SK-N-SH (cell line): Measurements from ENCODE around the gene BCAS3. TPM values are rescaled to one million over a fixed set of nuclear protein-coding genes. Genes with fewer than 3 reads are reported as not detected.

Experiments
- CHD2 ChIP-seq: fragments of 150-350 bp; IDR thresholded peaks from 2 replicates; pipeline ENCODE4 v1.6.1; 2018; ENCODE audit warnings: low read length; ENCODE audit not compliant: partially characterized antibody
- EP300 ChIP-seq, 2 experiments: IDR thresholded peaks; 2 replicates each; pipeline versions ENCODE4 v1.4.0 to v1.6.1; 2012; ENCODE audit warnings: borderline replicate concordance in 1 of 2, low read depth in 1 of 2, low read length in 1 of 2
- EZH2phosphoT487 ChIP-seq: fragments of 200-600 bp; sonication (generic); IDR thresholded peaks from 2 replicates; pipeline ENCODE4 v1.6.1; 2017; ENCODE audit warnings: low read depth, mixed run types, mild to moderate bottlenecking, antibody characterized with exemption, moderate library complexity, borderline replicate concordance
- FOXJ3 ChIP-seq: sonication (generic); formaldehyde crosslinking; IDR thresholded peaks from 2 replicates; pipeline ENCODE4 v1.5.1; 2020; ENCODE audit warnings: mild to moderate bottlenecking, missing genetic modification reagents
- NFIC ChIP-seq: IDR thresholded peaks from 2 replicates; pipeline ENCODE4 v1.4.0; 2012; ENCODE audit warnings: borderline replicate concordance
- NRF1 ChIP-seq: IDR thresholded peaks from 2 replicates; pipeline ENCODE4 v1.6.1; 2012; ENCODE audit warnings: low read depth, mild to moderate bottlenecking, low read length
- SIN3A ChIP-seq: IDR thresholded peaks from 2 replicates; pipeline ENCODE4 v1.6.1; 2012; ENCODE audit warnings: low read depth, mild to moderate bottlenecking, low read length, moderate library complexity, borderline replicate concordance
- TCF12 ChIP-seq: IDR thresholded peaks from 2 replicates; pipeline ENCODE4 v1.4.0; 2012
- polyA plus RNA-seq, 3 experiments: library from polyadenylated mRNA; depleted of rRNA; stranded (reverse); fragments of >200 nt; gene quantifications; 2 replicates each; pipeline ENCODE4 v1.2.3, GENCODE V29; 2012
- TF ChIP-seq, protein P1 (sequence below): fragments of 150-350 bp; IDR thresholded peaks from 2 replicates; pipeline ENCODE4 v1.6.1; 2016; ENCODE audit warnings: mild to moderate bottlenecking, low read depth, low read length
- TF ChIP-seq, protein P2 (sequence below): IDR thresholded peaks from 2 replicates; pipeline ENCODE4 v1.4.0; 2012; ENCODE audit warnings: low read depth, borderline replicate concordance
- TF ChIP-seq, protein P3 (sequence below): IDR thresholded peaks from 2 replicates; pipeline ENCODE4 v1.6.1; 2012; ENCODE audit warnings: mild to moderate bottlenecking, low read depth, low read length, moderate library complexity
- TF ChIP-seq, protein P4 (sequence below): IDR thresholded peaks from 2 replicates; pipeline ENCODE4; 2012
- TF ChIP-seq, protein P5 (sequence below): IDR thresholded peaks from 2 replicates; pipeline ENCODE4 v1.4.0; 2012; ENCODE audit warnings: low read depth

BCAS3 gene
- polyA plus RNA-seq, 1 of the 3 experiments (the other 2 are of a cell fraction): 5.9 TPM

DNA sequence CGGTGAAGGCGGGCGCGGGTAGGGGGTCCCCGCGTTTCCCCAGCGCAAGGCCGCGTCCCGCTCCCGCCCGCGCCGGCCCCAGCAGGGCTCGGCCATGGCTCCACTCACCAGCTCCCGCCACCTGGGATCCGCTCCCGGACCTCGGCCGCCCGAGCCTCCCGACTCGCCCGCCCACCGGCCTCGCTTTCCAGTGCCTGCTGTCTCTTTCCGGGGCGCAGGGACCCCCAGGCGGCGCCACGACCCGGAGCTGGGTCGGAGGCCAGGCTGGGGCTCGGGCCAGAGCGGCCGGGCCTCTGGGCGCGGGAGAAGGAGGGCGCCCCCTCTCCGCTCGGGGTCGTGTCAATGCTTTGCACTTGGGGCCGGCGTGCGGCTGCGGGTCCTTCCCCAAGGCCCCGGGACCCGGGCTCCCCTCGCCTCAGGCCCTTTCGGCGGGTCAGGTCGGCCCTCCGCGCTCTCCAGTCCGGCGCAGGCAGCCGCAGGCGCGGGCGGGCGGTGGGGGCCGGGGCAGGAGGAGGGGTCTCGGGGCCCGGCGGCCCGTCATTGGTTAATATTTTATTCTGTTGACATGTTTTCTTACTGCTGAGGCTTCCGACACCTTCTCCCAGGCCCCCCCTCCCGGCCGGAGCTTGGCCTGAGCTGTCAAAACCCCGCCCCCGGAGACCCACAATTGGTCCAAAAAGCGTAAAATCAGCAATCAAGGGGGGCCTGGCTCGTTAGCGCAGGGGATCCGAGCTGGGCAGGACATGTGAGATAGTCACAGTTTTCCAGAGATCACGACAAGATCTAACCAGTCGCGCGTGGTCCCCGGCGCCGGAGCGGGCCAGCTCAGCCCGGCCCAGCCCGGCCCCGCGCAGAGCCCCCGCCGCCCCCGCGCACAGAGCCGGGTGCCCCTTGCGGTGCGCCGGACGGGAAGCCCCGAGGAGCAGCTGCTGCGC, 721.7 kb downstream of the BCAS3 start, which contains the start of gene TBX2 (continued):
- TF ChIP-seq, protein P1, sequence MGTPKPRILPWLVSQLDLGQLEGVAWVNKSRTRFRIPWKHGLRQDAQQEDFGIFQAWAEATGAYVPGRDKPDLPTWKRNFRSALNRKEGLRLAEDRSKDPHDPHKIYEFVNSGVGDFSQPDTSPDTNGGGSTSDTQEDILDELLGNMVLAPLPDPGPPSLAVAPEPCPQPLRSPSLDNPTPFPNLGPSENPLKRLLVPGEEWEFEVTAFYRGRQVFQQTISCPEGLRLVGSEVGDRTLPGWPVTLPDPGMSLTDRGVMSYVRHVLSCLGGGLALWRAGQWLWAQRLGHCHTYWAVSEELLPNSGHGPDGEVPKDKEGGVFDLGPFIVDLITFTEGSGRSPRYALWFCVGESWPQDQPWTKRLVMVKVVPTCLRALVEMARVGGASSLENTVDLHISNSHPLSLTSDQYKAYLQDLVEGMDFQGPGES: no peak
- TF ChIP-seq EP300 (IDR thresholded peaks at IDR 0.05; ENCODE audit: borderline replicate concordance in 1 of 2, low read depth in 1 of 2, low read length in 1 of 2): peak in 1 of 2 experiments; percentile 12; a peak in 1 of 4 replicates
- TF ChIP-seq, protein P2, sequence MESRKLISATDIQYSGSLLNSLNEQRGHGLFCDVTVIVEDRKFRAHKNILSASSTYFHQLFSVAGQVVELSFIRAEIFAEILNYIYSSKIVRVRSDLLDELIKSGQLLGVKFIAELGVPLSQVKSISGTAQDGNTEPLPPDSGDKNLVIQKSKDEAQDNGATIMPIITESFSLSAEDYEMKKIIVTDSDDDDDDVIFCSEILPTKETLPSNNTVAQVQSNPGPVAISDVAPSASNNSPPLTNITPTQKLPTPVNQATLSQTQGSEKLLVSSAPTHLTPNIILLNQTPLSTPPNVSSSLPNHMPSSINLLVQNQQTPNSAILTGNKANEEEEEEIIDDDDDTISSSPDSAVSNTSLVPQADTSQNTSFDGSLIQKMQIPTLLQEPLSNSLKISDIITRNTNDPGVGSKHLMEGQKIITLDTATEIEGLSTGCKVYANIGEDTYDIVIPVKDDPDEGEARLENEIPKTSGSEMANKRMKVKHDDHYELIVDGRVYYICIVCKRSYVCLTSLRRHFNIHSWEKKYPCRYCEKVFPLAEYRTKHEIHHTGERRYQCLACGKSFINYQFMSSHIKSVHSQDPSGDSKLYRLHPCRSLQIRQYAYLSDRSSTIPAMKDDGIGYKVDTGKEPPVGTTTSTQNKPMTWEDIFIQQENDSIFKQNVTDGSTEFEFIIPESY: no peak
- TF ChIP-seq EZH2phosphoT487: no peak
- no peak for TF ChIP-seq NFIC
- TF ChIP-seq NRF1: peak; percentile 44
- peak; percentile 76 for TF ChIP-seq SIN3A
- TF ChIP-seq, protein P3, sequence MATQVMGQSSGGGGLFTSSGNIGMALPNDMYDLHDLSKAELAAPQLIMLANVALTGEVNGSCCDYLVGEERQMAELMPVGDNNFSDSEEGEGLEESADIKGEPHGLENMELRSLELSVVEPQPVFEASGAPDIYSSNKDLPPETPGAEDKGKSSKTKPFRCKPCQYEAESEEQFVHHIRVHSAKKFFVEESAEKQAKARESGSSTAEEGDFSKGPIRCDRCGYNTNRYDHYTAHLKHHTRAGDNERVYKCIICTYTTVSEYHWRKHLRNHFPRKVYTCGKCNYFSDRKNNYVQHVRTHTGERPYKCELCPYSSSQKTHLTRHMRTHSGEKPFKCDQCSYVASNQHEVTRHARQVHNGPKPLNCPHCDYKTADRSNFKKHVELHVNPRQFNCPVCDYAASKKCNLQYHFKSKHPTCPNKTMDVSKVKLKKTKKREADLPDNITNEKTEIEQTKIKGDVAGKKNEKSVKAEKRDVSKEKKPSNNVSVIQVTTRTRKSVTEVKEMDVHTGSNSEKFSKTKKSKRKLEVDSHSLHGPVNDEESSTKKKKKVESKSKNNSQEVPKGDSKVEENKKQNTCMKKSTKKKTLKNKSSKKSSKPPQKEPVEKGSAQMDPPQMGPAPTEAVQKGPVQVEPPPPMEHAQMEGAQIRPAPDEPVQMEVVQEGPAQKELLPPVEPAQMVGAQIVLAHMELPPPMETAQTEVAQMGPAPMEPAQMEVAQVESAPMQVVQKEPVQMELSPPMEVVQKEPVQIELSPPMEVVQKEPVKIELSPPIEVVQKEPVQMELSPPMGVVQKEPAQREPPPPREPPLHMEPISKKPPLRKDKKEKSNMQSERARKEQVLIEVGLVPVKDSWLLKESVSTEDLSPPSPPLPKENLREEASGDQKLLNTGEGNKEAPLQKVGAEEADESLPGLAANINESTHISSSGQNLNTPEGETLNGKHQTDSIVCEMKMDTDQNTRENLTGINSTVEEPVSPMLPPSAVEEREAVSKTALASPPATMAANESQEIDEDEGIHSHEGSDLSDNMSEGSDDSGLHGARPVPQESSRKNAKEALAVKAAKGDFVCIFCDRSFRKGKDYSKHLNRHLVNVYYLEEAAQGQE: no peak; the same call in 1 of the 2 replicates
- TF ChIP-seq, protein P4, sequence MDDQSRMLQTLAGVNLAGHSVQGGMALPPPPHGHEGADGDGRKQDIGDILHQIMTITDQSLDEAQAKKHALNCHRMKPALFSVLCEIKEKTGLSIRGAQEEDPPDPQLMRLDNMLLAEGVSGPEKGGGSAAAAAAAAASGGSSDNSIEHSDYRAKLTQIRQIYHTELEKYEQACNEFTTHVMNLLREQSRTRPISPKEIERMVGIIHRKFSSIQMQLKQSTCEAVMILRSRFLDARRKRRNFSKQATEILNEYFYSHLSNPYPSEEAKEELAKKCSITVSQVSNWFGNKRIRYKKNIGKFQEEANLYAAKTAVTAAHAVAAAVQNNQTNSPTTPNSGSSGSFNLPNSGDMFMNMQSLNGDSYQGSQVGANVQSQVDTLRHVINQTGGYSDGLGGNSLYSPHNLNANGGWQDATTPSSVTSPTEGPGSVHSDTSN: peak; percentile 87
- TF ChIP-seq CHD2: peak; percentile 60
- TF ChIP-seq, protein P5, sequence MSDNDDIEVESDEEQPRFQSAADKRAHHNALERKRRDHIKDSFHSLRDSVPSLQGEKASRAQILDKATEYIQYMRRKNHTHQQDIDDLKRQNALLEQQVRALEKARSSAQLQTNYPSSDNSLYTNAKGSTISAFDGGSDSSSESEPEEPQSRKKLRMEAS: peak; percentile 38; the same call in 1 of the 2 replicates
- peak; percentile 57; the same call in 1 of the 2 replicates for TF ChIP-seq TCF12
- no peak for TF ChIP-seq FOXJ3 (CRISPR knock-in tag)
- TF ChIP-seq, all 33 proteins: peak for 16
